HCT116 (cell line): Measurements from ENCODE around the gene SYP. TPM values are rescaled to one million over a fixed set of nuclear protein-coding genes. Genes with fewer than 3 reads are reported as not detected.

Experiments used
- ATAC-seq: fragments of 200-7000 bp; cut with Tn5 transposase; 2 replicates; pipeline ENCODE4 v1.9.1; 2020; ENCODE audit warnings: mild to moderate bottlenecking, moderate library complexity
- BruUV-seq: library from RNA; stranded (reverse); fragments of 400-500 nt; replicated peaks from 2 replicates; lab custom pipeline; 2021; lab: Mats Ljungman, UMichigan
- CTCF ChIA-PET: fragments of 300-600 bp; sonication (Branson Sonifier 250); formaldehyde crosslinking; loops from one replicate; lab custom pipeline; 2021; ENCODE audit warnings: antibody characterized with exemption; lab: Charles Lee
- POLR2A ChIA-PET: fragments of 300-600, 350-600 bp; sonication (Branson Sonifier 250); formaldehyde crosslinking; loops from one replicate; lab custom pipeline; 2021; ENCODE audit warnings: antibody characterized with exemption; lab: Charles Lee
- RAD21 ChIA-PET, 2 experiments: fragments of 300-600 bp; sonication (Branson Sonifier 250); formaldehyde crosslinking; loops; one replicate each; lab custom pipeline; 2023; ENCODE audit warnings: low total read pairs in 2 of 2; ENCODE audit not compliant: uncharacterized antibody in 2 of 2, unreplicated experiment in 2 of 2, low non-redundant PET in 1 of 2; lab: Charles Lee
- DNase-seq: peaks from one replicate; pipeline ENCODE4 v3.0.0-alpha.2; 2010; ENCODE audit warnings: low read depth, low spot score
- H2AFZ ChIP-seq: fragments of 200-600 bp; shearing (Covaris generic), sonication (generic); 2 replicates; pipeline ENCODE4 v1.6.1; 2017; ENCODE audit warnings: low read depth, mixed run types, mixed read lengths, antibody characterized with exemption, low read length; ENCODE audit not compliant: poor library complexity, severe bottlenecking
- H3K27ac ChIP-seq: 2 replicates; pipeline ENCODE4 v1.5.1; 2012; ENCODE audit warnings: low read depth, low read length
- H3K27me3 ChIP-seq: fragments of 200-600 bp; sonication (generic); 2 replicates; pipeline ENCODE4 v1.6.1; 2016; ENCODE audit warnings: mixed run types, low read length, mixed read lengths; ENCODE audit not compliant: insufficient read depth
- H3K36me3 ChIP-seq, 2 experiments: fragments of 200-500 bp in 1 of 2; fragments of 200-600 bp in 1 of 2; sonication (Bioruptor generic) in 1 of 2; sonication (generic) in 1 of 2; 2 replicates each; pipeline versions ENCODE4 v1.5.1 to v1.6.1; 2014 to 2016; ENCODE audit warnings: low read length in 2 of 2, inconsistent platforms in 1 of 2, mixed read lengths in 1 of 2, mixed run types in 1 of 2; ENCODE audit not compliant: insufficient read depth in 2 of 2, control insufficient read depth in 1 of 2
- H3K4me1 ChIP-seq, 2 experiments: fragments of 200-600 bp in 1 of 2; sonication (generic) in 1 of 2; 2 replicates each; pipeline versions ENCODE4 v1.5.1 to v1.6.1; 2012 to 2017; ENCODE audit warnings: low read length in 2 of 2, inconsistent platforms in 1 of 2, mild to moderate bottlenecking in 1 of 2, mixed read lengths in 1 of 2, mixed run types in 1 of 2, moderate library complexity in 1 of 2; ENCODE audit not compliant: insufficient read depth in 2 of 2, control insufficient read depth in 1 of 2
- H3K4me2 ChIP-seq: fragments of 200-600 bp; sonication (generic); 2 replicates; pipeline ENCODE4 v1.6.1; 2017; ENCODE audit warnings: mixed run types, low read length, mixed read lengths
- H3K4me3 ChIP-seq, 2 experiments: fragments of 200-600 bp in 1 of 2; sonication (generic) in 1 of 2; replicated peaks in 1 of 2; 2 replicates each; pipeline ENCODE4 v1.5.1; 2011 to 2016; ENCODE audit warnings: low read length in 2 of 2, control low read depth in 1 of 2, low read depth in 1 of 2, mild to moderate bottlenecking in 1 of 2, mixed read lengths in 1 of 2, mixed run types in 1 of 2
- H3K79me2 ChIP-seq: fragments of 200-600 bp; sonication (generic); 2 replicates; pipeline ENCODE4 v1.6.1; 2017; ENCODE audit warnings: mild to moderate bottlenecking, mixed run types, low read length, moderate library complexity, mixed read lengths; ENCODE audit not compliant: insufficient read depth
- H3K9ac ChIP-seq: fragments of 200-600 bp; sonication (generic); 2 replicates; pipeline ENCODE4 v1.6.1; 2016; ENCODE audit warnings: low read length, mixed read lengths
- H3K9me2 ChIP-seq: fragments of 200-600 bp; sonication (generic), shearing (Covaris generic); 2 replicates; pipeline ENCODE4 v1.6.1; 2017; ENCODE audit warnings: mixed run types, mild to moderate bottlenecking, moderate library complexity; ENCODE audit not compliant: insufficient read depth
- H3K9me3 ChIP-seq, 2 experiments: fragments of 200-500 bp in 1 of 2; fragments of 200-600 bp in 1 of 2; sonication (Bioruptor generic) in 1 of 2; sonication (generic) in 1 of 2; 2 replicates each; pipeline ENCODE4 v1.6.1; 2014 to 2017; ENCODE audit warnings: low read length in 2 of 2, mixed read lengths in 2 of 2, inconsistent platforms in 1 of 2, low read depth in 1 of 2, mild to moderate bottlenecking in 1 of 2, mixed run types in 1 of 2, moderate library complexity in 1 of 2; ENCODE audit not compliant: control insufficient read depth in 1 of 2, insufficient read depth in 1 of 2
- H4K20me1 ChIP-seq: fragments of 200-600 bp; sonication (generic), shearing (Covaris generic); 2 replicates; pipeline ENCODE4 v1.6.1; 2017; ENCODE audit warnings: mixed run types, mild to moderate bottlenecking, moderate library complexity; ENCODE audit not compliant: insufficient read depth
- ATF3 ChIP-seq: IDR thresholded peaks from 2 replicates; pipeline ENCODE4 v1.6.1; 2012
- CBX3 ChIP-seq: IDR thresholded peaks from 2 replicates; pipeline ENCODE4 v1.6.1; 2012; ENCODE audit warnings: low read depth
- EGR1 ChIP-seq: IDR thresholded peaks from 2 replicates; pipeline ENCODE4 v1.6.1; 2012; ENCODE audit warnings: low read depth
- ELF1 ChIP-seq: IDR thresholded peaks from 2 replicates; pipeline ENCODE4 v1.6.1; 2012; ENCODE audit warnings: low read depth, borderline replicate concordance
- EZH2phosphoT487 ChIP-seq: fragments of 200-600 bp; IDR thresholded peaks from 2 replicates; pipeline ENCODE4 v1.6.1; 2018; ENCODE audit warnings: antibody characterized with exemption, borderline replicate concordance
- FOSL1 ChIP-seq: IDR thresholded peaks from 2 replicates; pipeline ENCODE4 v1.6.1; 2012; ENCODE audit warnings: low read depth
- JUND ChIP-seq: IDR thresholded peaks from 2 replicates; pipeline ENCODE4 v1.6.1; 2012
- MAX ChIP-seq: IDR thresholded peaks from 2 replicates; pipeline ENCODE4 v1.6.1; 2012
- POLR2A ChIP-seq: IDR thresholded peaks from 2 replicates; pipeline ENCODE4 v1.7.0; 2011; ENCODE audit warnings: borderline replicate concordance; ENCODE audit not compliant: insufficient read depth, insufficient read length; ENCODE audit errors: extremely low read depth
- POLR2AphosphoS5 ChIP-seq: IDR thresholded peaks from 2 replicates; pipeline ENCODE4 v1.6.1; 2011; ENCODE audit warnings: mild to moderate bottlenecking, low read depth, low read length, moderate library complexity
- RAD21 ChIP-seq: IDR thresholded peaks from 2 replicates; pipeline ENCODE4 v1.6.1; 2012; ENCODE audit warnings: low read depth, mild to moderate bottlenecking
- REST ChIP-seq: IDR thresholded peaks from 2 replicates; pipeline ENCODE4 v1.6.1; 2012; ENCODE audit warnings: low read depth
- SIN3A ChIP-seq: IDR thresholded peaks from 2 replicates; pipeline ENCODE4 v1.6.1; 2012; ENCODE audit warnings: low read depth
- SP1 ChIP-seq: IDR thresholded peaks from 2 replicates; pipeline ENCODE4 v1.6.1; 2012; ENCODE audit warnings: low read depth
- SRF ChIP-seq: IDR thresholded peaks from 2 replicates; pipeline ENCODE4 v1.6.1; 2012; ENCODE audit warnings: low read depth
- TCF7L2 ChIP-seq: IDR thresholded peaks from 2 replicates; pipeline ENCODE4 v1.7.0; 2011; ENCODE audit warnings: borderline replicate concordance, inconsistent platforms; ENCODE audit not compliant: insufficient read depth, insufficient read length; ENCODE audit errors: extremely low read depth
- YY1 ChIP-seq: IDR thresholded peaks from 2 replicates; pipeline ENCODE4 v1.6.1; 2011; ENCODE audit warnings: low read length, low read depth, moderate library complexity, mild to moderate bottlenecking; ENCODE audit not compliant: insufficient replicate concordance; ENCODE audit errors: extremely low read depth
- ZBTB33 ChIP-seq: IDR thresholded peaks from 2 replicates; pipeline ENCODE4 v1.6.1; 2011; ENCODE audit warnings: mild to moderate bottlenecking, low read length, moderate library complexity; ENCODE audit not compliant: insufficient replicate concordance; ENCODE audit errors: extremely low read depth
- ZFX ChIP-seq: fragments of 450-650 bp; IDR thresholded peaks from 2 replicates; pipeline ENCODE4 v1.6.1; 2017
- ZNF274 ChIP-seq: fragments of 200-500 bp; sonication (Bioruptor generic); IDR thresholded peaks from 2 replicates; pipeline ENCODE4 v1.6.1; 2014; ENCODE audit warnings: mild to moderate bottlenecking, low read depth, low read length, inconsistent platforms
- intact Hi-C: fragments of 100-400 bp; cut with micrococcal nuclease; formaldehyde crosslinking; loops from 2 replicates; pipeline ENCODE4 v1.10.0; 2022
- total RNA-seq: library from RNA; stranded (reverse); gene quantifications from one replicate; pipeline ENCODE4 v1.2.1, GENCODE V29; 2021; ENCODE audit not compliant: unreplicated experiment

Gene SYP
- total RNA-seq, 1 experiment from 2014 or later, result 1.2 TPM

- Histone ChIP-seq H3K79me2 (no peaks in the 10 kb centered on the region), H4K20me1 (no peaks in the 10 kb centered on the region), H3K9me2 (no peaks in the 10 kb centered on the region), H3K4me3 (no peak overlapping the region), H3K36me3 (no peaks in the 10 kb centered on the region), H3K27ac (no peak overlapping the region), H3K4me2 (no peak overlapping the region), H3K9me3 (no peaks in the 10 kb centered on the region), H3K9ac (no peak overlapping the region), H2AFZ (no peak overlapping the region), H3K27me3 (no peaks in the 10 kb centered on the region), H3K4me1 (no peaks in the 10 kb centered on the region)
- RAD21 ChIA-PET, result no interaction called here
- ATAC-seq (no peak), DNase-seq (no peak)
- intact Hi-C loops, result no loop called here
- POLR2A ChIA-PET, result interaction anchor here (0.9 kb wide), 1 partner anchor 37 kb away, joined by 3 read pairs; no protein-coding TSS in a partner anchor
- CTCF ChIA-PET, result no interaction called here
- no TSS peak for BruUV-seq
- TF ChIP-seq MAX, result no peak
- no peak for TF ChIP-seq RAD21
- no peak for TF ChIP-seq FOSL1
- no peak for TF ChIP-seq ATF3
- TF ChIP-seq SIN3A, result no peak
- TF ChIP-seq TCF7L2, result no peak
- no peak for TF ChIP-seq SP1
- no peak for TF ChIP-seq JUND
- no peak for TF ChIP-seq REST
- no peak for TF ChIP-seq ZBTB33
- TF ChIP-seq POLR2A, result no peak
- no peak for TF ChIP-seq CBX3
- no peak for TF ChIP-seq ZNF274
- no peak for TF ChIP-seq EZH2phosphoT487
- TF ChIP-seq SRF, result no peak
- TF ChIP-seq ZFX, result no peak
- no peak for TF ChIP-seq YY1
- TF ChIP-seq POLR2AphosphoS5, result no peak
- no peak for TF ChIP-seq EGR1
- no peak for TF ChIP-seq ELF1
Measured at GRCh38 chrX:49227726-49228125, 27.7 kb upstream of the SYP start.
